Right renal pelvis (tissue), 4 donors: ENCODE measurements around the gene FRMD8. TPM values are rescaled to one million over a fixed set of nuclear protein-coding genes. Genes with fewer than 3 reads are reported as not detected.

ENCODE experiments used
- DNase-seq, 4 donors: peaks; one replicate each; pipeline ENCODE4 v3.0.0-alpha.2; 2013; ENCODE audit warnings: low read depth in 4 of 4, low spot score in 3 of 4, missing footprints in 1 of 4
- polyA plus RNA-seq, 4 donors: library from polyadenylated mRNA; unstranded; fragments of 120-200 nt; gene quantifications; one replicate each; pipeline ENCODE4 v1.2.1, GENCODE V29; 2013; ENCODE audit not compliant: insufficient read length in 4 of 4

Gene FRMD8
- polyA plus RNA-seq, 4 donors, result 17.4 to 25.0 (median 18.7) TPM

DNA sequence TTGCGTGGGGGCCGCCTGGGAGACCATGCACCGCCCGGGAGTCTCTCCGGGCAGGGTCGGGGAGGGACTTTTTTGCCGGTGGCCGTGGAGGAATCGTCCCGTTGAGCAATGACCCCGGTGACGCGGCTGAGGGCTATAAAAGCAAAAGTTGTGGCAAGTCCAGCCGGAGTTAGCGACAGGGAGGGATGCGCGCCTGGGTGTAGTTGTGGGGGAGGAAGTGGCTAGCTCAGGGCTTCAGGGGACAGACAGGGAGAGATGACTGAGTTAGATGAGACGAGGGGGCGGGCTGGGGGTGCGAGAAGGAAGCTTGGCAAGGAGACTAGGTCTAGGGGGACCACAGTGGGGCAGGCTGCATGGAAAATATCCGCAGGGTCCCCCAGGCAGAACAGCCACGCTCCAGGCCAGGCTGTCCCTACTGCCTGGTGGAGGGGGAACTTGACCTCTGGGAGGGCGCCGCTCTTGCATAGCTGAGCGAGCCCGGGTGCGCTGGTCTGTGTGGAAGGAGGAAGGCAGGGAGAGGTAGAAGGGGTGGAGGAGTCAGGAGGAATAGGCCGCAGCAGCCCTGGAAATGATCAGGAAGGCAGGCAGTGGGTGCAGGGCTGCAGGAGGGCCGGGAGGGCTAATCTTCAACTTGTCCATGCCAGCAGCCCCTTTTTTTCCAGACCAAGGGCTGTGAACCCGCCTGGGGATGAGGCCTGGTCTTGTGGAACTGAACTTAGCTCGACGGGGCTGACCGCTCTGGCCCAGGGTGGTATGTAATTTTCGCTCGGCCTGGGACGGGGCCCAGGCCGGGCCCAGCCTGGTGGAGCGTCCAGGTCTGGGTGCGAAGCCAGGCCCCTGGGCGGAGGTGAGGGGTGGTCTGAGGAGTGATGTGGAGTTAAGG lies 36.4 kb downstream of the FRMD8 start, which contains the start of gene NEAT1:
Gene NEAT1, plus strand, starts transcription at position 166 of the 883 bp plus-strand sequence.
- DNase-seq, result peak; percentile 88 to 89 (median 88)

DNA sequence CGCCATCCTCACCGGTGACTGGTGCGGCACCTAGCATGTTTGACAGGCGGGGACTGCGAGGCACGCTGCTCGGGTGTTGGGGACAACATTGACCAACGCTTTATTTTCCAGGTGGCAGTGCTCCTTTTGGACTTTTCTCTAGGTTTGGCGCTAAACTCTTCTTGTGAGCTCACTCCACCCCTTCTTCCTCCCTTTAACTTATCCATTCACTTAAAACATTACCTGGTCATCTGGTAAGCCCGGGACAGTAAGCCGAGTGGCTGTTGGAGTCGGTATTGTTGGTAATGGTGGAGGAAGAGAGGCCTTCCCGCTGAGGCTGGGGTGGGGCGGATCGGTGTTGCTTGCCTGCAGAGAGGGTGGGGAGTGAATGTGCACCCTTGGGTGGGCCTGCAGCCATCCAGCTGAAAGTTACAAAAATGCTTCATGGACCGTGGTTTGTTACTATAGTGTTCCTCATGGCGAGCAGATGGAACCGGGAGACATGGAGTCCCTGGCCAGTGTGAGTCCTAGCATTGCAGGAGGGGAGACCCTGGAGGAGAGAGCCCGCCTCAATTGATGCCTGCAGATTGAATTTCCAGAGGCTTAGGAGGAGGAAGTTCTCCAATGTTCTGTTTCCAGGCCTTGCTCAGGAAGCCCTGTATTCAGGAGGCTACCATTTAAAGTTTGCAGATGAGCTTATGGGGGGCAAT lies 37.2 kb downstream of the FRMD8 start:
- DNase-seq, result no peak

DNA sequence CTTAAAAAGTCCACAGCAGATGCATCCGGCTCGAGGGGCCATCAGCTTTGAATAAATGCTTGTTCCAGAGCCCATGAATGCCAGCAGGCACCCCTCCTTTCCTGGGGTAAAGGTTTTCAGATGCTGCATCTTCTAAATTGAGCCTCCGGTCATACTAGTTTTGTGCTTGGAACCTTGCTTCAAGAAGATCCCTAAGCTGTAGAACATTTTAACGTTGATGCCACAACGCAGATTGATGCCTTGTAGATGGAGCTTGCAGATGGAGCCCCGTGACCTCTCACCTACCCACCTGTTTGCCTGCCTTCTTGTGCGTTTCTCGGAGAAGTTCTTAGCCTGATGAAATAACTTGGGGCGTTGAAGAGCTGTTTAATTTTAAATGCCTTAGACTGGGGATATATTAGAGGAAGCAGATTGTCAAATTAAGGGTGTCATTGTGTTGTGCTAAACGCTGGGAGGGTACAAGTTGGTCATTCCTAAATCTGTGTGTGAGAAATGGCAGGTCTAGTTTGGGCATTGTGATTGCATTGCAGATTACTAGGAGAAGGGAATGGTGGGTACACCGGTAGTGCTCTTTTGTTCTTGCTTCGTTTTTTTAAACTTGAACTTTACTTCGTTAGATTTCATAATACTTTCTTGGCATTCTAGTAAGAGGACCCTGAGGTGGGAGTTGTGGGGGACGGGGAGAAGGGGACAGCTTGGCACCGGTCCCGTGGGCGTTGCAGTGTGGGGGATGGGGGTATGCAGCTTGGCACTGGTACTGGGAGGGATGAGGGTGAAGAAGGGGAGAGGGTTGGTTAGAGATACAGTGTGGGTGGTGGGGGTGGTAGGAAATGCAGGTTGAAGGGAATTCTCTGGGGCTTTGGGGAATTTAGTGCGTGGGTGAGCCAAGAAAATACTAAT lies 38.0 kb downstream of the FRMD8 start:
- DNase-seq, result no peak

- no peak for DNase-seq
Observed at GRCh38 chr11:65425105-65425970, 38.9 kb downstream of the FRMD8 start.

GRCh38 chr11:65425971-65426838 lies 39.8 kb downstream of the FRMD8 start:
- DNase-seq, result no peak

DNA sequence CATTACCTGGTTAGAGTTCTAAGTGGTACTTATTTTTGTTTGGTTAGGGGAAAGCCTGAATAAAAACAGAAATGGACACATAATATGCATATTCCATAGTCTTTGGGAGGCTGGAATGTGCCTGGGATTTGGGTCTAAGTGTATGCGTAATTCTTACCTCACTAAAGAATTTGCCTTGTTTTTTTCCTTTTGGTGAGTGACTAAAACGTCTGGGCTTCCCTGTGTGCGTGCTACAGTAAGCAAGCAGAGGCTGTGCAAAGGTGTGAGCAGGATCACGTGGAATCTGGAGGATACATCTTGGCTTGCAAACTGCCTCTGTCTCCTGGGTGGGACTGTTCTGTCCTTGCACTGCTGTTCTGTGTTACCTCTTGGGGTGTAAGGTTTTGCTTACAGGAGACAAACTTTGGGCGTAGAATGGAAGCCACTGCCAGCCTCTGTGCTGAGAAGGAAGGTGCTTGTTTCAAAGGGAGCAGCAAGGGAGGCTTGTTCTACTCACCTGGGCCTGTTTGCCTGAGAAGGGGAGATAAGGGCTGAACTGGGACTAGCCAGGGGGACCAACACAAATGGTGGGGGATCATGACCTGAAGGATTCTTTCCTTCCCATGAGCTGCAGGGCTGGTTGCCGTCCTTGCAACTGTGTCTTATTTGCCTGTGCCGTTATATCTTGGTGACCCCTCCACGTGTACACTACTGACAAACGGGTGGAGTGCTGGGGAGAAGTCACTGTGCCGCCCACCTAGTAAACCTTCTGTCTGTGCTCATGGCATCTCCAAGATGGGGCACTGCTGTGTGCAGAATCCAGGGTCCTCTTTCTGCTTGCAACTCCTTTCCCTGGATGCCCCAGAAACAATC lies 40.6 kb downstream of the FRMD8 start:
- no peak for DNase-seq

DNA sequence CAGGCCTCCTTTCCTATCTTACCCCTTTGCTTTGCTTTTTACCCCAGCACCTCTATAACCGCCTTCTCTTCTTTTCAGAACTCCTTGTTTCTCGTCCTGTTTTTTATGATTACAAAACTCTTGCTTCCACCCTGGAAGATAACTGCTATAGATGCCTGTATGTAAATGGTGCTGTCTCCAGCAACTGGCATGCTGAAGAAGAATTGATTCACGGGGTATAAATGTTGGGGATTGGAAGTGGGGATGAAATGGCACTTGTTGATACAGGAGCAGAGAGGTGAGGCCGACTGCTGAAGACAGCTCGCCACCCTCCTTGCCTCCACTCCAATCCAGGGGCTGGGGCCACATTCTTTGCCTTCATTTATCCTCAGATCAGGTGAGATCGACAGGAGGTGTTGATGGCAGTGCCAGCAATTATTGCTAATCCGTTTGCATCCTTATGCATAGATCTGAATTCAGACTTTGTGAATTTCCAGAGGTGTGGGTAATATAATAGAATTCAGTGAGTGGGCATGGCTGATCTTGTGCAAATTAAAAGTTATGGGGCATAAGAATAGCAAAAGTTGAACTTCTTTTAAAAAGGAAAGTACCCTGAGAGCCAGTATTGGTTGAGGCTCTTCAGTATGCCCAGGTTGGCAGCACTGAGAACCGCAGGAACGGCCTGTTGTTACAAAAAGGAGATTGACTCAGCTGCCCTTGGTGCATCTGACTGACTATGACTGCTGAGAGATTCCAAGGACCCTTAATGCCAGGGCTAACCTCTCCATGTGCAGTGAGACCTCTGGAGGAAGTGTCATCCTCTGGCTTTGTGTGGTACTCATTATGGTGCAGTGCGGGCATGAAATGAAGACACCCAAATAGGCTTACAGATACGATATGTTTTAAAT lies 41.5 kb downstream of the FRMD8 start:
- no peak for DNase-seq

DNA sequence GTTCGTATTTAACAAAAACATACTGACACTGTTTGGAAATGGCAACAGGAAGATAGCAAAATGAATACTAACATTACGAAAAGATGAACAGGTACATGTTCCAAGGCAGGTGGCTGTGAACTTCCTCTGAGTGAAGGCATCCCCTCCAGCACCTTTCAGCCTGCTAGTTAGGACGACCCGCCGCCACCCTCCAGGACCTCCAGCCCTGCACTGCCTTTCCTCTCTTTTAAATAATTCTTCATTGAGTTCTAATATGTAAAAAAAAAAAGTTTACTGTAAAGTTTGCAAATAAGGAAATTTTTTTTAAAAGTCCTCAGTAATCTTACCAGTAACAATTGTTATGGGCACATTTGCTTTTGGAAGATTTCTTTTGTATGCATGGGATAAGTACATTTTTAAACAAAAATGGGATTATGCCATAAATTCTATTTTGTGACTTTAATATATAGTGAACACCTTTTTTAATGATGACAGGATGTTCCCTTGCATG lies 42.2 kb downstream of the FRMD8 start:
- no peak for DNase-seq

DNA sequence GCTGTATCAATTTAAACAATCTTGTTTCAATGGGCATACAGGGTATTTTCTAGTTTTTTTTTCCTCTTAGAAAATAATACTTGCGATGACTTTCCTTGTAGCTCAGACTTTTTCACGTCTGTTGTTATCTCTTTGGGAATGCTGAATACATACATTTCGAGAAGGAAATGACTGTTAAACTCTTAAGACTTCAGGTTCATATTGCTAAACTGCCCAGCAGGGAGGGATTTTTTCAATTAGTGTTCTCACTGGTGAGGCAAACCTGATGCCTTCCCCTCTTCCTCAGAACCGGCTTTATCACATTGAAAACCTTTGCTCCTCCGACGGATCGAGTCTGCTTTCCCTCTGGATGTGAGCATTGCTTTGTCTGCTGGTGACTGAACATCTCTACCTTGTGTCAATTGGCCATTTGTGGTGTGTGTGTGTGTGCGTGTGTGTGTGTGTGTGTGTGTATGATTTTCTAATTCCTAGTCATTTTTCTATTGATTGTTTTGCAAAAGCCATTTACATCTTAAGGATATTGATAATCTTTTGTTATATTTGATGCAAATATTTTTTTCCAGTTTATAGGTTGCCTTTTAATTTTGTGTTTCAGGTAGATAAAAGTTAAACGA lies 42.7 kb downstream of the FRMD8 start:
- no peak for DNase-seq

GRCh38 chr11:65429724-65430405 lies 43.4 kb downstream of the FRMD8 start:
- DNase-seq, result no peak

DNA sequence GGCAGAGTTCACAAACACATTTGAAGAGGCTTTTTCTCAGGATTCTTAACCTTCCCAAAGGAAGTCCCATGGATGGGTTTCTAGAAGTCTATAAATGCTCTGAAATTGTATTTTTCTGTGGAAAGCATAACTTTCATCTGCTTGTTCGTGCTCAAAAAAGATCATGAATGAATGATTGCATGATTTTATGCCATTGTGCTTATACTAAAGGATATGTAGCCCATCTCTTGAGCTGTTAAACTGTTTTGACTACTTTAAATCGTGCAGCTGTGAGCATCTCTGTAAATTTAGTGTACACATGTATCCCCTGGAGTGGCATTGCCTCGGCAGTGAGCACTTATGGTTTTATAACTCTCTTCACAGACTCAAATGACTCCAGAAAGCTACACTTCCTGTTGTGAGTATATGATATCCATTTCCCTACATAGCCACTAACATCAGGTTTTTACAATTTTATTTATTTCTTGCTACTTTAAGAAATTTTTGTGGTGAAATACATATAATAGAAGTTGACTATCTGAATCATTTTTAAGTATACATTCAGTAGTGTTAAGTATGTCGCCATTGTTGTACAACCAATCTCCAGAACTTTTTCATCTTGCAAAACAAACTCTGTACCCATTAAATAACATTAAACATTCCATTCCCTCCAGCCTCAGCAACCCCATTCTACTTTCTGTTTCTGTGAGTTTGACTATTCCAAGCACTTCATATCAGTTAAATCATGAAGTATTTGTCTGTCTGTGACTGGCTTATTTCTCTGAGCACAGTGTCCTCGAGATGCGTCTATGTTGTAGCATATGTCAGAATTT lies 44.2 kb downstream of the FRMD8 start:
- no peak for DNase-seq

DNA sequence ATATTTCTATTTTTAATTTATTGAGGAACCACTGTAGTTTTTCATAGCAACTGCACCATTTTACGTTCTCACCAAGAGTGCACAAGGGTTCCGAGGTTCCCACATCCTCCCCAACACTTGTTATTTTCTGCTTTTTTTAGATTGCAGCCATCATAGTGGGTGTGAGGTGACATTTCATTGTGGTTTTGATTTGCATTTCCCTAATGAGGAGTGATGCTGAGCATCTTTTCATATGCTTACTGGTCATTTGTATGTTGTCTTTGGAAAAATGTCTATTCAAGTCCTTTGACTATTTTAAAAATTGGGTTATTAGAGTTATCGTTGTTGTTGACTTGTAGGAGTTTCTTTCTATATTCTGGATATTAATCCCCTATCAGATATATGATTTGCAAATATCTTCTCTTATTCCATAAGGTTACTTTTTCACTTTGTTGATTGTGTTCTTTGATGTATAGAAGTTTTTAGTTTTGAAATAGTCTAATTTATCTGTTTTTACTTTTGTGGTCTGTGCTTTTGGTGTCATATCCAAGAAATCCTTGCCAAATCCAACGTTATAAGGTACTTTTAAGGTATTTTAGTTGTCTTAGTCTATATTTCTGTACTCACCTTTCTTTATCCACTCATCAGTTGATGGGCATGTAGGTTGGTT lies 45.1 kb downstream of the FRMD8 start:
- no peak for DNase-seq

GRCh38 chr11:65432100-65432650 lies 45.7 kb downstream of the FRMD8 start:
- DNase-seq, result no peak
